HG03558 (cell line): ENCODE data around the gene SH3TC1.

ENCODE experiments used
- ATAC-seq: cut with Tn5 transposase; IDR thresholded peaks from one replicate; pipeline ENCODE4 v1.9.1; 2021; ENCODE audit warnings: moderate number of reproducible peaks; ENCODE audit not compliant: unreplicated experiment; ENCODE audit errors: extremely low read depth

The SH3TC1 gene

GRCh38 chr4:8179771-8180170 is 19.3 kb upstream of the SH3TC1 start:
- ATAC-seq = no peak

DNA sequence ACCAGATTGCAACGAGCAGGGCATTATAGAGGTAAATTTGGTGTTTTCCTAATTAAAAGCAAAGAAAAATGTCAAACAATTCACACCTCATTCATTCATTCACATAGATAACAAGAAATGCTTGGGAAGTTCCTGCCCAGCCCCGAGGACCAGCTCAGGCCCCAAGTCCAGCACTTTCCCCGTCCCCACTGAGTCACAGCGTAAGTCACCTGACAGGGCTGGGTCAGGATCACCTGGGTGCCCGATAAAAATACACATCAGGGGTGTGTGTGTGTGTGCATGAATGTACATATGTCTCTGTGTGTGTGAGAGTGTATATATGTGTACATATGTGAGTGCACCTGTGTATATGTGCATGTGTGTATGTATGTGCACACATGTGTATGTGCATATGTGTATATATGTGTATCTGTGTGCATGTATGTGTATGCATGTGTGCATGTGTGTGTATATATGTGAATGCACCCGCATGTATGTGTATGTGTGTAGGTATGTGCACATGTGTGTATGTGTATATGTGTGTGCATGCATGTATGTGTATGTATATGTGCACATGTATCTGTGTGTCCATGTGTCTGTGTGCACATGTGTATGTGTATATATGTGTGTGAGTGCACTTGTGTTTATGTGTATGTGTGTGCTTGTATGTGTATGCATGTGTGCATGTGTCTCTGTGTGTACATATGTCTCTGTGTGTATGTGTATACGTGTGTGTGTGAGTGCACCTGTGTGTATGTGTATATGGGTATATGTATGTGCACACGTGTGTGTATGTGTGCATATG is 18.6 kb upstream of the SH3TC1 start:
- ATAC-seq = no peak

- no peak for ATAC-seq
These were observed 18.0 kb upstream of the SH3TC1 start for GRCh38 chr4:8181119-8181518.

GRCh38 chr4:8181844-8182243 is 17.2 kb upstream of the SH3TC1 start:
- no peak for ATAC-seq

DNA sequence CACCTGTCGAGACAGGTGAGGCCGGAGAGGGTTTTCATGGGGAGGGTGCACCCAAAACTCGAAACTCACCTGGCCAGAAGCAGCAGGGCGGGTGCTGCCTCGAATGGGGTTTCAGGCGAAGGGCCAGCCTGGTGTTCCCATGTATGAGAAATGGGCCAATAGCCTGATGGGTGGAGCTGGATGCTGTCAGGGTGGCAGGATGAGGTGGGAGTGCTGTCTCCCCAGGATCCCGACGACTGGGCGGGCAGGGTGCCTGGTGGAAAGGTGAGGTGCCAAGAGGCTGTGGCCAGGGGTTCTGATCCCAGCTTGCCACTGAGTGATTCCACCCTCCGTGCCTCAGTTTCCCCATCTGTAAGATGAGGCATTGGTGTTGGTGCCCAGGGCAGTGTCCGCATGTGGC is 16.8 kb upstream of the SH3TC1 start:
- no peak for ATAC-seq

GRCh38 chr4:8182858-8183725 is 16.0 kb upstream of the SH3TC1 start:
- ATAC-seq = no peak

DNA sequence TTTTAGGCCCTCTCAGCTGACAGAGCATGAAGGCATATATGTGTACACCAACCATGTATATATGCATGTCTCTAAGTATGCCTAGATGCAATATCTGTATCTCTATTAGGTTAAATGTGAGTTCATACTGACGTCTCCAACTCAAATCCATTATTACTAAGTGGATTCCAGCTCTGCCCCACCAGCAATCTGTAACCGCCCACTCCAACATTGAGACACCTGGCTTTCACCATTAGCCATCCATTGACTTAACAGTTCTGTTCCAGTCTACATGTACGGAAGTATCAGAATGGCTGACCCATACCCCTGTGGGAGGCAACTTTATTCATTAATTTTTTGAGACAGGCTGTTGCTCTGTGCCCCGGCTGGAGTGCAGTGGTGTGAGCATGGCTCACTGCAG is 15.0 kb upstream of the SH3TC1 start:
- ATAC-seq = no peak

DNA sequence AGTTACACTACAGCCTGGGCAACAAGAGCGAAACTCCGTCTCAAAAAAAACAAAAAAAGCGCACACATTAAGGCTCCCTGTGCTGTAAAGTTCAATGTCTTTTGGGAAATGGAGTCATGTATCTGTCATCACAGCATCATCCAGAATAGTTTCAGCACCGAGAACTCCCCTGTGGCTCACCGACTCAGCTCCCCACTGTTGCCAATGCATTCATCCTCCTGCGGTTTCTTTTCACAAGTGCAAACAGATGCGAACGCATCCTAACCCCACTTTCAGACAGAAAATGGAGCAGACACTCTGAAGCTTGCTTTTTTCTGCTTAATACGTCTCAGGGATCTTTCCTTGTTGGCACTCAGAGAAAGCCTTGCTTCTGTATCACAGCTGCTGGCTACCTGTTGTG is 13.8 kb upstream of the SH3TC1 start:
- ATAC-seq = no peak

DNA sequence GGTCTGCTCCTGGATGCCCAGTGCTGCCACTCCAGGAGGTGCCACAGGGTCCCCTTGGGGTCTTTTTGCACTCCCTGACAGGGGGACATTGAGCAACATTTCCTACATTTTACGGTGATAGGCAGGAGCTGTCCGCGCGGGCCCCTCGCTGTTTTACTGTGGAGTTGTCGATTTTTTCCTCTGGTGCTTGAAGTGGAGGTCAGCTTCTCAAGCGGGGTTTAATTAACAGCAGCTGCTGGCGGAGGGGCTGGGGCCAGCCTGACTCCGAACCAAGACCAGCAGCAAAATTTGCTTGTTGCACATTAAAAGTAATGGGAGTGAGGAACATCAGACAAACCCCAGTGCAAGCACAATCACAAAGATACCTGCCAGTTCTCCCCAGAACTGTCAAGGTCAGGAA is 13.2 kb upstream of the SH3TC1 start:
- no peak for ATAC-seq

DNA sequence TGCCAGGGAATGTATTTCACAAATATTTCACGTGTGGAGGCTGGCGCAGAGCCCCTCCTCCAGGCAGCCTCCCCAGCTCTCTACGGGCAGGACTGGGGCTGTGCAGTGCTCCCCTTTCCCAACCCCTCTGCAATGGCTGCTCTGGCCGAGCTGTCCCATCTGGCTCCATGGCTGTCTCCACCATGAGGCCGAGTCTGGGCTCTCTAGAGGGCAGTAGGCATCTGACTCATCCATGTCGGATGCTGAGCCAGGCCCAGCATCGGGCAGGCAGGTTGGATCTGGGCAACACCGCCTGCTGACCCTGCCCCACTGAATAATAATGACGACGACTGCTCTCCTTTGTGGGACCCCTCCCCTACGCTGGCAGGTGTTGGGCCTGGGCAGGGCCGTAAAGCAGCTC is 11.0 kb upstream of the SH3TC1 start:
- ATAC-seq = no peak

- no peak for ATAC-seq
These were observed 10.1 kb upstream of the SH3TC1 start for GRCh38 chr4:8188743-8189550.

DNA sequence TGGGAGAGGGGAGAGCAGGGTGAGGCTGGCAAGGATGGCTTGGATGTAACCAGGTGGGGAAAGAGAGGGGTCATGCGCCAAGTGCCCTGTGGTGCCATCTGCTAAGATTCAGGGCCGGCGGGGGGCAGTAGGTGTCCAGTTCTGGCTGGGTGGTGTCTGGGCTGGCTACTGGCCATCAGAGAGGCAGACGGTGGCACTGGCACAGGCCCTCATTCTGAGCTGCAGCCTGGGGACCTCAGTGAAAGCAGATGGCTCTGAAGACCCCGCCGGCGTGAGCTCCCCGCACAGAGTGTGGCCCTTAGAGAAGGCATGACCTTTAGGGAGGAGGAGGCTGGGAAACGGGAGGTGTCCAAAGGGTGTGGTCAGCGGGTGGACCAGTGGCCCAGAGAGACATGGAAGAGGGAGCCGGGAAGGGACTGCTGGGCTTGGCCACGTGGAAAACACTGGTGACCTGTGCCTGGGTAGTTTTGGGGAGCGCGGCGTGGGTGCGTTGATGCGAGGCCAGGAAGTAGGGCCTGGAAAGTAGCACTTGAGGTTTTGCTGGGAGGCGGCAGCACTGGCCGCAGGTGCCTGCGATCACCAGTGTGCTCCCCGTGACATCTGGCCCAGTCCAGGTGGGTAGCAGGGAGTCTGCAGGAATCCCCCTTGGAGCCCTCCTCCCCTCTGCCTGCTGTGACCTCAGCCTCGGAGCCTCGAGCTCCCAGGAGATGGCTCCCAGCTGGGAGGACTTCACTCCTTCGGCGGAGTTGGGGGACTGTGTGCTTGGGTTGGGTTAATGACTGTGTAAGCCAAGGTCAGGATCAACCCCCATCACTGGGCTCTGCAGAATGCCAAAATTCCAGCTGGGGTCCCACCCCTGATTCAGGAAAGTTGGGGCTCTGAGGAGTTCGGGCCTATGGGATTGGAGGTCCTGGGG is 9.3 kb upstream of the SH3TC1 start:
- no peak for ATAC-seq

GRCh38 chr4:8191136-8191747 is 7.8 kb upstream of the SH3TC1 start:
- ATAC-seq = no peak

- peak; percentile 73 for ATAC-seq
These were observed 6.0 kb upstream of the SH3TC1 start for GRCh38 chr4:8192748-8193738.

GRCh38 chr4:8194306-8195242 is 4.5 kb upstream of the SH3TC1 start:
- no peak for ATAC-seq

DNA sequence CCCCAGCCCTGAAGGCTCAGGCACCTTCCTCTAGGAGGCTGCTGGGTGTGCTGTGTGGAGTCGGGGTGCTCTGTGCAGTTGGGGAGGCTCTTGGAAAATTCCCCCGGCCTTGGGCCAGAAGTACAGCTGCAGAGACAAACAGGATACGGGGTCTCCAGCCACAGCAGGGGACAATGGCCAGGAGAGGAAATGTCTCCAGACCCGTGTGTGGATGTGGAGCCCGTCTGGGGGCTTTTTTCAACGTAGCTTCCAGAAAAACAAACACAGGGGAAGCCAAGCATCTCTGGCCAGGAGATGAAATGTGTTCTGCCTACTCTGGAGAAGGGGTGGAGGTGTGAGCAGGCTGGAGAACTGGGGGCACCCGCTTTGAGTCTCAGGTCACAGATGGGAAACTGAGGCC is 3.7 kb upstream of the SH3TC1 start:
- no peak for ATAC-seq

DNA sequence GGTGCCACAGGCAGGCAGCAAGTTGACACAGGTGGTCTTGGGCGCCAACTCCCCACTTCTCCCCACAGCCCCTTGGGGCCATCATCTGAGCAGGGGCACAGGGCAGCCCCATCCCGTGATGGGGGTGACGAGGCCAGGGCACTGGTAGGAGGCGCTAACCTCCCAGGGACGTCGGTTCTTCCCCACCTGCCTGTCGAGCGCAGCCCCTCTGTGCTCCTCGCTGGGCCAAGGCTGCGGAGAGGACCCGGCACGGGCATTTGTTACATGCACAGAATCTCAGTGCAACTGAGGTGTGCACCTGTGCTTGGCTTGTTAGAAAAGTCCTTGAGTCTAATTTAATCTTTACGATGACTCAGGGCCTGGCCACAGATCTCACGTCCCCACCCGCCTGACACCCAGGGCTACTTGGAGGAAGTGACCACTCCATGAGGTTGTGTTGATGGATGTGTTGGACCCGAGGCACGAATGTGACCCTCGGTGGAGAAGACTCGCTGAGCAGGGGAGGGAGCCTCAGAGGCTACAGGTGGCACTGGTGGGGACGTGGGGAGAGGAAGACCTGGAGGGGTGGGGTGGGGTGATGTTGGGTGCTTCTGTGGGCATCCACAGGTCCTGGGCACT is 3.1 kb upstream of the SH3TC1 start:
- no peak for ATAC-seq
